ENCODE data around the gene ZFHX3. TPM values are rescaled to one million over a fixed set of nuclear protein-coding genes. Genes with fewer than 3 reads are reported as not detected.

Gene ZFHX3
- total RNA-seq, 1 experiment from 2014 or later = 21.8 TPM

DNA sequence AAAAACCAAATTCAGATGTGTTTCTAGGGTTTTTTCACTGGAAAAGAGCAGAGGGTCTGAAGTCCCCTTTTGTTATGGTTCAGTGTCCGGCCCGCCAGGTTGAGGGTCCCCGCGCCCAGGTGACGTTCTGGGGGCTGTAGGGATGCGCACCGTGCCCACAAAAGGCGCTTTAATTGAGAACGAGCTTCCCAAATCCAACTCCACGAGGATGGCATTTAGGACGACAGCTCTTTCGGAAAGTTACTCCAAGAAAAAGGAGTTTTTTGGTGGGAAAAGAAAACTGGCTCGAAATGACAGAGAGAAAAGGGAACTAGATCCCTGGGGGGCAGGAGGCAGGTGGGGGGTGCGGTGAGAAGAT is 15.9 kb upstream of the ZFHX3 start:
- peaks cover 16% of the 10 kb centered on the region for H3K4me1 ChIP-seq (ENCODE audit: insufficient read depth, low read length, poor library complexity, severe bottlenecking)
- ChIA-PET CTCF (no interaction called here), POLR2A (ENCODE audit: low non-redundant PET) (no interaction called here)
- H3K27ac ChIP-seq (ENCODE audit: low read depth, low read length, poor library complexity, severe bottlenecking) = no peak overlapping the region
- intact Hi-C loops (cut with micrococcal nuclease; ENCODE audit: unreplicated experiment) = no loop called here
- TF ChIP-seq, protein P1, sequence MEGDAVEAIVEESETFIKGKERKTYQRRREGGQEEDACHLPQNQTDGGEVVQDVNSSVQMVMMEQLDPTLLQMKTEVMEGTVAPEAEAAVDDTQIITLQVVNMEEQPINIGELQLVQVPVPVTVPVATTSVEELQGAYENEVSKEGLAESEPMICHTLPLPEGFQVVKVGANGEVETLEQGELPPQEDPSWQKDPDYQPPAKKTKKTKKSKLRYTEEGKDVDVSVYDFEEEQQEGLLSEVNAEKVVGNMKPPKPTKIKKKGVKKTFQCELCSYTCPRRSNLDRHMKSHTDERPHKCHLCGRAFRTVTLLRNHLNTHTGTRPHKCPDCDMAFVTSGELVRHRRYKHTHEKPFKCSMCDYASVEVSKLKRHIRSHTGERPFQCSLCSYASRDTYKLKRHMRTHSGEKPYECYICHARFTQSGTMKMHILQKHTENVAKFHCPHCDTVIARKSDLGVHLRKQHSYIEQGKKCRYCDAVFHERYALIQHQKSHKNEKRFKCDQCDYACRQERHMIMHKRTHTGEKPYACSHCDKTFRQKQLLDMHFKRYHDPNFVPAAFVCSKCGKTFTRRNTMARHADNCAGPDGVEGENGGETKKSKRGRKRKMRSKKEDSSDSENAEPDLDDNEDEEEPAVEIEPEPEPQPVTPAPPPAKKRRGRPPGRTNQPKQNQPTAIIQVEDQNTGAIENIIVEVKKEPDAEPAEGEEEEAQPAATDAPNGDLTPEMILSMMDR (conservative IDR thresholded peaks at IDR 0.05; ENCODE audit: low read depth, low read length) = no peak
- TF ChIP-seq EZH2 (IDR thresholded peaks at IDR 0.05; ENCODE audit: borderline replicate concordance, low read depth, low read length, poor library complexity, severe bottlenecking) = no peak
- BruUV-seq (replicated peaks) = no TSS peak
- H3K36me3 ChIP-seq (ENCODE audit: insufficient read depth, low read length, poor library complexity, severe bottlenecking) = no peaks in the 10 kb centered on the region
- DNase-seq (ENCODE audit: low spot score) = no peak
- H3K27me3 ChIP-seq (replicated peaks; ENCODE audit: insufficient read depth, low read depth, low read length, poor library complexity) = no peaks in the 10 kb centered on the region
- H3K4me3 ChIP-seq (ENCODE audit: low read depth, low read length, poor library complexity, severe bottlenecking) = no peak overlapping the region
- H3K9me3 ChIP-seq (ENCODE audit: low read depth, low read length, poor library complexity, severe bottlenecking) = no peaks in the 10 kb centered on the region

DNA sequence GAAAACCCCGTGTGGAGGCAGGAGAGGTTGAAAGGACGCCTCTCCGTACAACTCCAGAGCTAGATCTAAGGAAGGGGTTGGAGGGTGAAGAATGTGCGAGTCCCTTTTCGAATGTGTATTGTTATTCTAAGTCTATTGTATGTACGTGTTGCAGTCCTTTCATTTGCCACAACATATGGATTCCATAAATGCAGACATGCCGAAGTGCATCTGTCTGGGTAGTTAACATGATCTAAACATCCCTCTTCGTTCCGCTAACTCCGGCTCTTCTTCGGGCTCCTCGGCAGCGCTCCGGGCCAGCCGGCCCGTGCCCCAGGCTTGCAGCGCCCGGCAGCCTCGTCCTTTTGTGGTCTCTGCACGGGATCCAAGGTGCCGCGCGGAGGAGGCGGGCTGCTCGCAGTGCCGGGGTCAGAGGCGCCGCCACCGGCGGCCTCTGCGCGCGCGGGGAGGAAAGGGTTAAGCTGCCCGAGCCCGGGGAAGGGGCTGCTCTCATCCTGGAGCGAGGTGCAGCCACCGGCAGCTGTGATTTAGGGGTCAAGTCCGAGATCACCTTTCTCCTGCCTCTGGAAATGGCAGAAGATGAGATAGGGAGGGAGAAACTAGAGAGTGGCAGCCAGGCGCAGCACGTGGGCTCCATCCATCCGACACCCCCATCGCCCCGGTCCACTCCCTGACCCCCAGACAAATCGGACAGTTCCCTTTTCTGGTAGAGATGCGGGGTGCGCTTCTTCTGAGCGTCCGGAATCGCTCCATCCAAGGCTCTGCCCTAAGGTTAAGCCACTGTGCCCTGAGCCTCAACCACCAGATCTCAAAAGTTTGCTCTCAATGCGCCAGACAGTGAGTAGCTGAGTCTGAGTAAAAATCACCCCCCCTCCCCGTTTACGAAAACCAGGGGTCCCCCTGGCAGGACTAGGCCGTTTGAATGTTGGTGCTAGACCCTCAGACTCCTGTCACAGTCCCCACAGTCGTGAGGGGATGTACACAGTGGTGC is 15.1 kb upstream of the ZFHX3 start:
- Histone ChIP-seq H3K27me3 (replicated peaks; ENCODE audit: insufficient read depth, low read depth, low read length, poor library complexity) (no peaks in the 10 kb centered on the region), H3K27ac (ENCODE audit: low read depth, low read length, poor library complexity, severe bottlenecking) (no peak overlapping the region), H3K4me1 (ENCODE audit: insufficient read depth, low read length, poor library complexity, severe bottlenecking) (peaks cover 9% of the 10 kb centered on the region), H3K36me3 (ENCODE audit: insufficient read depth, low read length, poor library complexity, severe bottlenecking) (no peaks in the 10 kb centered on the region), H3K4me3 (ENCODE audit: low read depth, low read length, poor library complexity, severe bottlenecking) (no peak overlapping the region), H3K9me3 (ENCODE audit: low read depth, low read length, poor library complexity, severe bottlenecking) (no peaks in the 10 kb centered on the region)
- CTCF ChIA-PET = no interaction called here
- TF ChIP-seq EZH2 (IDR thresholded peaks at IDR 0.05; ENCODE audit: borderline replicate concordance, low read depth, low read length, poor library complexity, severe bottlenecking) = no peak
- TF ChIP-seq, protein P1 (conservative IDR thresholded peaks at IDR 0.05; ENCODE audit: low read depth, low read length) = no peak
- DNase-seq (ENCODE audit: low spot score) = no peak
- POLR2A ChIA-PET (ENCODE audit: low non-redundant PET) = no interaction called here
- intact Hi-C loops (cut with micrococcal nuclease; ENCODE audit: unreplicated experiment) = no loop called here
- BruUV-seq (replicated peaks) = no TSS peak

DNA sequence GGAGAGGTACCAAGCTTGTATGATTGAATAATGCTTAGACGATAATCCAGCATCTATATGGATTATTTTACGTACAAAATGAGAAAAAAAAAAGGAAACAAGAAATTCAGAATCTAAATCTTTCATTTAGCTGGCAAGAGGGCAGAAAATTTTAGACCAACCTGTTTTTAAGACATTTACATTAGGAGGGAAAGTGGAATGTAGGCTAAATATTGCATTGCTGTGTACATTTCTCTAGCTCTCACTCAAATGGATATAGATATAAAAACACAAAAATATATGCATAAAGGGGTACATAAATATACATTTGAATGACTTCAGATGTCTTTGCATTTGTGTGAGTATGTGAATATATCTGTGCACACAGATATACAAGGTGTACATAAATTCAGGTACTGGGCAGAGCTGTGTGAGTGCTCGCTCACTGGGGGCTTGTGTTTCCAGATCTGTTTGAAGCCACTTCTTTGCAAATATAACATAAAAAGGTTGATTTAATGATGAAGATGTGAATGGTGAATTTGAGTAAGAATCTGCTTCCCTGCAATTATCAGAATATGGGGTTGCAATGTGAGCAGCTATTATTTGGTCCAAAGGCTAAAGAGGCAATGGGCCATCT is 14.2 kb upstream of the ZFHX3 start:
- H3K27ac ChIP-seq (ENCODE audit: low read depth, low read length, poor library complexity, severe bottlenecking) = no peak overlapping the region
- H3K36me3 ChIP-seq (ENCODE audit: insufficient read depth, low read length, poor library complexity, severe bottlenecking) = no peaks in the 10 kb centered on the region
- intact Hi-C loops (cut with micrococcal nuclease; ENCODE audit: unreplicated experiment) = no loop called here
- no peak overlapping the region for H3K4me3 ChIP-seq (ENCODE audit: low read depth, low read length, poor library complexity, severe bottlenecking)
- H3K9me3 ChIP-seq (ENCODE audit: low read depth, low read length, poor library complexity, severe bottlenecking) = no peaks in the 10 kb centered on the region
- ChIA-PET CTCF (no interaction called here), POLR2A (ENCODE audit: low non-redundant PET) (no interaction called here)
- BruUV-seq (replicated peaks) = no TSS peak
- no peak for DNase-seq (ENCODE audit: low spot score)
- peaks cover 9% of the 10 kb centered on the region for H3K4me1 ChIP-seq (ENCODE audit: insufficient read depth, low read length, poor library complexity, severe bottlenecking)
- no peaks in the 10 kb centered on the region for H3K27me3 ChIP-seq (replicated peaks; ENCODE audit: insufficient read depth, low read depth, low read length, poor library complexity)
- no peak for TF ChIP-seq EZH2 (IDR thresholded peaks at IDR 0.05; ENCODE audit: borderline replicate concordance, low read depth, low read length, poor library complexity, severe bottlenecking)

Data from A673 (cell line).